SK-N-MC (cell line): ENCODE measurements around the gene FBXO31.

Source experiments
- EZH2 ChIP-seq: fragments of 200-600 bp; sonication (generic); IDR thresholded peaks from one replicate; pipeline ENCODE4 v1.6.1; 2017; ENCODE audit warnings: antibody characterized with exemption
- FOXP2 ChIP-seq: optimal IDR thresholded peaks from 2 replicates; pipeline ENCODE3; 2011; ENCODE audit warnings: mild to moderate bottlenecking, moderate library complexity; ENCODE audit not compliant: insufficient read depth; ENCODE audit errors: extremely low read length, control extremely low read depth
- POLR2AphosphoS5 ChIP-seq: IDR thresholded peaks from 2 replicates; pipeline ENCODE4 v1.6.1; 2012; ENCODE audit warnings: mild to moderate bottlenecking, low read depth, low read length, borderline replicate concordance

DNA sequence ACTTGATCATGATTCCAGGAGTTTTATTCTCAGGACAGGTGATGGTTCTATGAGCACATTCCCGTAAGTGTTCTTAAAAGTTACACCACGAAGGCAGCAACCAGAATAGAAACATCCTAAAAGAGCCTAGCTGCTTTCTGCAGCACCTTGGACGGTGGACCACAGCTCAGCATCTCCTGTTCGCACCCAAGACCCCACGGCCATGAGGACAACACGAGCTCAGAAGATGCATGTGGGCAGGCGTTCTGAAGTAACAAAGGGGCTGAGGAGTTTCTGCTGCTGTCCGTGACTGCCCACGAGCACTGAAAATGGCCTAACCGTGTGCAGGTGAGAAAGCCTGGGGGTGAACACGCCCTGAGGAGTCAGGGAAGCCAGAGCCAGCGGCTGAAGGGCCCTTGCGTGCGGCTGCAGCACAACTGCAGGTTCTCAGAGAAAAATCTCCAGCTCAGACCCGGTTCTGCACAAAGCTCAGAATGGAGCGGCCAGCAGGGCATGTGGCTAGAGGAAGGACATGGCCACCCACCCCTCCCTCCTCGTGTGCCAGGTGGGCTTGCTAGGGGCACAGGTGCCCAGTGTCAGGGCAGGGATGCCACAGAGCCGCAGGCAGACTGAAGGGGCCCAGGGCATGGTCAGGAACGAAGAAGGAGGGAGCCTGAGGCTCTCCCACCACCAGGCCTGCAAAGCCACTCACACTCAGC is 55.6 kb downstream of the FBXO31 start:
- TF ChIP-seq POLR2AphosphoS5 (no peak), EZH2 (no peak), FOXP2 (no peak)
